H54 (cell line): ENCODE results near the gene CRBN.

Experiments
- DNase-seq: peaks from one replicate; pipeline ENCODE4 v3.0.0; 2011; ENCODE audit warnings: low spot score, mixed read lengths; ENCODE audit not compliant: insufficient read length
- FAIRE-seq: peaks from 3 replicates; lab custom pipeline; 2011; peaks lifted over from hg19 to GRCh38; lab: Jason Lieb, UNC
- POLR2A ChIP-seq: IDR thresholded peaks from 2 replicates; pipeline ENCODE4 v1.6.1; 2011; ENCODE audit warnings: low read depth, mild to moderate bottlenecking, low read length

The CRBN gene

GRCh38 chr3:3154879-3155610 lies 24.4 kb downstream of the CRBN start:
- no peak for TF ChIP-seq POLR2A
- peak; percentile 6 for FAIRE-seq
- DNase-seq: no peak

- DNase-seq: no peak
- TF ChIP-seq POLR2A: no peak
- FAIRE-seq: no peak
Measured at GRCh38 chr3:3151513-3151912, 28.0 kb downstream of the CRBN start.

GRCh38 chr3:3149560-3149959 lies 29.9 kb downstream of the CRBN start:
- DNase-seq (no peak), FAIRE-seq (no peak)
- TF ChIP-seq POLR2A: no peak

- FAIRE-seq (no peak), DNase-seq (no peak)
- no peak for TF ChIP-seq POLR2A
Measured at GRCh38 chr3:3145831-3146230, 33.7 kb downstream of the CRBN start.

- DNase-seq (no peak), FAIRE-seq (no peak)
- no peak for TF ChIP-seq POLR2A
Measured at GRCh38 chr3:3141939-3142338, 37.6 kb downstream of the CRBN start.

- TF ChIP-seq POLR2A: no peak
- FAIRE-seq (no peak), DNase-seq (no peak)
Measured at GRCh38 chr3:3137526-3137925, 42.0 kb downstream of the CRBN start.

GRCh38 chr3:3134750-3135448 lies 44.6 kb downstream of the CRBN start:
- DNase-seq (no peak), FAIRE-seq (peak; percentile 55)

GRCh38 chr3:3133500-3133899 lies 46.0 kb downstream of the CRBN start:
- no peak for FAIRE-seq
- no peak for TF ChIP-seq POLR2A

More at GRCh38 chr3:3134750-3135448, 44.6 kb downstream of the CRBN start:
- TF ChIP-seq POLR2A: no peak

GRCh38 chr3:3129579-3129978 lies 49.9 kb downstream of the CRBN start:
- DNase-seq (no peak), FAIRE-seq (no peak)
- no peak for TF ChIP-seq POLR2A

More at GRCh38 chr3:3133500-3133899, 46.0 kb downstream of the CRBN start:
- DNase-seq: no peak

GRCh38 chr3:3127432-3128010 lies 52.0 kb downstream of the CRBN start:
- no peak for TF ChIP-seq POLR2A
- FAIRE-seq (no peak), DNase-seq (no peak)

GRCh38 chr3:3126477-3127431 lies 52.7 kb downstream of the CRBN start, which contains the start of gene TRNT1:
Gene TRNT1 (plus strand): TSS chr3:3126940. CDS start chr3:3129041, 2,101 bp downstream.
- FAIRE-seq: no peak
- peak; percentile 92 for TF ChIP-seq POLR2A

GRCh38 chr3:3125977-3126376 lies 53.5 kb downstream of the CRBN start:
- no peak for DNase-seq
- no peak for FAIRE-seq
- TF ChIP-seq POLR2A: no peak

More at GRCh38 chr3:3126477-3127431, 52.7 kb downstream of the CRBN start, which contains the start of gene TRNT1:
- peak; percentile 88 for DNase-seq

GRCh38 chr3:3119393-3119851 lies 60.1 kb downstream of the CRBN start:
- no peak for TF ChIP-seq POLR2A
- no peak for DNase-seq
- FAIRE-seq: no peak

- no peak for TF ChIP-seq POLR2A
- FAIRE-seq (no peak), DNase-seq (no peak)
Measured at GRCh38 chr3:3117651-3118050, 61.8 kb downstream of the CRBN start.
